SK-N-SH (cell line): Measurements from ENCODE around the gene NDUFAF8. TPM values are rescaled to one million over a fixed set of nuclear protein-coding genes. Genes with fewer than 3 reads are reported as not detected.

Experiments used
- CTCF ChIA-PET: fragments of 300-600, 350-600 bp; formaldehyde crosslinking; extraction: SDS; loops from one replicate; lab custom pipeline; 2021; lab: Yijun Ruan, JAX
- POLR2A ChIA-PET: fragments of 350-600 bp; sonication (Branson Sonifier 250); formaldehyde crosslinking; extraction: SDS; loops from one replicate; lab custom pipeline; 2020; ENCODE audit warnings: antibody characterized with exemption, inconsistent platforms; lab: Yijun Ruan, JAX
- DNase-seq: peaks from one replicate; pipeline ENCODE4 v3.0.0; 2012
- H2AFZ ChIP-seq: fragments of 200-600 bp; sonication (generic); 2 replicates; pipeline ENCODE4 v1.8.1; 2016; ENCODE audit warnings: antibody characterized with exemption, mild to moderate bottlenecking, low read depth
- H3F3A ChIP-seq: fragments of 200-600 bp; sonication (generic); replicated peaks from 2 replicates; pipeline ENCODE3; 2016; ENCODE audit warnings: antibody characterized with exemption, mild to moderate bottlenecking; ENCODE audit not compliant: insufficient read depth
- H3K27ac ChIP-seq, 2 experiments: fragments of 200-500 bp in 1 of 2; fragments of 200-600 bp in 1 of 2; sonication (Bioruptor generic) in 1 of 2; sonication (generic), shearing (Covaris generic) in 1 of 2; 2 replicates each; pipeline versions ENCODE4 v1.5.1 to v1.6.1; 2014 to 2016; ENCODE audit warnings: low read depth in 2 of 2, inconsistent platforms in 1 of 2, low read length in 1 of 2, mild to moderate bottlenecking in 1 of 2, mixed read lengths in 1 of 2
- H3K27me3 ChIP-seq: fragments of 200-600 bp; sonication (generic), shearing (Covaris generic); 2 replicates; pipeline ENCODE4 v1.6.1; 2016; ENCODE audit warnings: mixed run types; ENCODE audit not compliant: insufficient read depth
- H3K36me3 ChIP-seq, 2 experiments: fragments of 200-500 bp in 1 of 2; fragments of 200-600 bp in 1 of 2; sonication (Bioruptor generic) in 1 of 2; sonication (generic) in 1 of 2; replicated peaks in 1 of 2; 2 replicates each; pipeline versions ENCODE3 to v1.5.1; 2014 to 2016; ENCODE audit warnings: low read length in 1 of 2, mild to moderate bottlenecking in 1 of 2; ENCODE audit not compliant: insufficient read depth in 2 of 2, control insufficient read depth in 1 of 2
- H3K4me1 ChIP-seq, 2 experiments: fragments of 200-500 bp in 1 of 2; fragments of 200-600 bp in 1 of 2; sonication (Bioruptor generic) in 1 of 2; sonication (generic), shearing (Covaris generic) in 1 of 2; 2 replicates each; pipeline versions ENCODE4 v1.5.1 to v1.6.1; 2014 to 2016; ENCODE audit warnings: low read depth in 1 of 2, low read length in 1 of 2, mixed run types in 1 of 2; ENCODE audit not compliant: insufficient read depth in 2 of 2, control insufficient read depth in 1 of 2
- H3K4me2 ChIP-seq: fragments of 200-600 bp; sonication (generic), shearing (Covaris generic); 2 replicates; pipeline ENCODE4 v1.6.1; 2017; ENCODE audit warnings: mixed run types
- H3K4me3 ChIP-seq, 2 experiments: fragments of 200-500 bp in 1 of 2; fragments of 200-600 bp in 1 of 2; sonication (Bioruptor generic) in 1 of 2; sonication (generic), shearing (Covaris generic) in 1 of 2; 2 replicates each; pipeline versions ENCODE4 v1.5.1 to v1.8.1; 2014 to 2016; ENCODE audit warnings: low read depth in 2 of 2, inconsistent platforms in 1 of 2, low read length in 1 of 2, mild to moderate bottlenecking in 1 of 2, mixed read lengths in 1 of 2, moderate library complexity in 1 of 2
- H3K79me2 ChIP-seq: fragments of 200-600 bp; sonication (generic); 2 replicates; pipeline ENCODE4 v1.8.1; 2017; ENCODE audit warnings: mild to moderate bottlenecking; ENCODE audit not compliant: insufficient read depth
- H3K9ac ChIP-seq: fragments of 200-600 bp; sonication (generic); 2 replicates; pipeline ENCODE4 v1.6.1; 2017; ENCODE audit warnings: mixed run types
- H3K9me2 ChIP-seq: fragments of 200-600 bp; sonication (generic); 2 replicates; pipeline ENCODE4 v1.6.1; 2017; ENCODE audit warnings: mixed run types
- H3K9me3 ChIP-seq: fragments of 200-600 bp; sonication (generic); 2 replicates; pipeline ENCODE4 v1.6.1; 2017; ENCODE audit warnings: mixed run types, mild to moderate bottlenecking, moderate library complexity
- H4K20me1 ChIP-seq: fragments of 200-600 bp; sonication (generic); 2 replicates; pipeline ENCODE4 v1.6.1; 2017; ENCODE audit warnings: mild to moderate bottlenecking, mixed run types; ENCODE audit not compliant: insufficient read depth
- FOXM1 ChIP-seq: IDR thresholded peaks from 2 replicates; pipeline ENCODE4 v1.4.0; 2012; ENCODE audit warnings: low read depth, mild to moderate bottlenecking
- NFIC ChIP-seq: IDR thresholded peaks from 2 replicates; pipeline ENCODE4 v1.4.0; 2012; ENCODE audit warnings: borderline replicate concordance
- POLR2AphosphoS5 ChIP-seq: IDR thresholded peaks from 2 replicates; pipeline ENCODE4 v1.6.1; 2012; ENCODE audit warnings: low read depth, low read length
- RCOR1 ChIP-seq: fragments of 150-350 bp; IDR thresholded peaks from 2 replicates; pipeline ENCODE4 v1.6.1; 2017; ENCODE audit warnings: antibody characterized with exemption, low read length
- RXRA ChIP-seq: IDR thresholded peaks from 2 replicates; pipeline ENCODE4 v1.4.0; 2012; ENCODE audit warnings: low read depth, mild to moderate bottlenecking, borderline replicate concordance
- SMC3 ChIP-seq: IDR thresholded peaks from 2 replicates; pipeline ENCODE4 v1.6.1; 2012; ENCODE audit warnings: low read depth, low read length, improper control_type of control experiment
- YY1 ChIP-seq: IDR thresholded peaks from 2 replicates; pipeline ENCODE4 v1.4.0; 2012; ENCODE audit warnings: low read depth, mild to moderate bottlenecking
- whole genome bisulfite sequencing: methylation state at CpG from one replicate; pipeline ENCODE4 v1.1.6; 2017; ENCODE audit warnings: low lambda C conversion rate; 5-methylcytosine and 5-hydroxymethylcytosine counted together
- polyA plus RNA-seq, 3 experiments: library from polyadenylated mRNA; depleted of rRNA; stranded (reverse); fragments of >200 nt; gene quantifications; 2 replicates each; pipeline ENCODE4 v1.2.3, GENCODE V29; 2012
- TF ChIP-seq, protein P1 (sequence below): IDR thresholded peaks from 2 replicates; pipeline ENCODE4 v1.6.1; 2012; ENCODE audit warnings: mild to moderate bottlenecking, low read depth, low read length, moderate library complexity
- TF ChIP-seq, protein P2 (sequence below): IDR thresholded peaks from 2 replicates; pipeline ENCODE4; 2012

NDUFAF8 gene
- polyA plus RNA-seq, 1 of the 3 experiments (the other 2 are of a cell fraction): 229 TPM

- TF ChIP-seq, protein P1, sequence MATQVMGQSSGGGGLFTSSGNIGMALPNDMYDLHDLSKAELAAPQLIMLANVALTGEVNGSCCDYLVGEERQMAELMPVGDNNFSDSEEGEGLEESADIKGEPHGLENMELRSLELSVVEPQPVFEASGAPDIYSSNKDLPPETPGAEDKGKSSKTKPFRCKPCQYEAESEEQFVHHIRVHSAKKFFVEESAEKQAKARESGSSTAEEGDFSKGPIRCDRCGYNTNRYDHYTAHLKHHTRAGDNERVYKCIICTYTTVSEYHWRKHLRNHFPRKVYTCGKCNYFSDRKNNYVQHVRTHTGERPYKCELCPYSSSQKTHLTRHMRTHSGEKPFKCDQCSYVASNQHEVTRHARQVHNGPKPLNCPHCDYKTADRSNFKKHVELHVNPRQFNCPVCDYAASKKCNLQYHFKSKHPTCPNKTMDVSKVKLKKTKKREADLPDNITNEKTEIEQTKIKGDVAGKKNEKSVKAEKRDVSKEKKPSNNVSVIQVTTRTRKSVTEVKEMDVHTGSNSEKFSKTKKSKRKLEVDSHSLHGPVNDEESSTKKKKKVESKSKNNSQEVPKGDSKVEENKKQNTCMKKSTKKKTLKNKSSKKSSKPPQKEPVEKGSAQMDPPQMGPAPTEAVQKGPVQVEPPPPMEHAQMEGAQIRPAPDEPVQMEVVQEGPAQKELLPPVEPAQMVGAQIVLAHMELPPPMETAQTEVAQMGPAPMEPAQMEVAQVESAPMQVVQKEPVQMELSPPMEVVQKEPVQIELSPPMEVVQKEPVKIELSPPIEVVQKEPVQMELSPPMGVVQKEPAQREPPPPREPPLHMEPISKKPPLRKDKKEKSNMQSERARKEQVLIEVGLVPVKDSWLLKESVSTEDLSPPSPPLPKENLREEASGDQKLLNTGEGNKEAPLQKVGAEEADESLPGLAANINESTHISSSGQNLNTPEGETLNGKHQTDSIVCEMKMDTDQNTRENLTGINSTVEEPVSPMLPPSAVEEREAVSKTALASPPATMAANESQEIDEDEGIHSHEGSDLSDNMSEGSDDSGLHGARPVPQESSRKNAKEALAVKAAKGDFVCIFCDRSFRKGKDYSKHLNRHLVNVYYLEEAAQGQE: peak; percentile 74
These were observed 3.6 kb downstream of the NDUFAF8 start (continued) for GRCh38 chr17:81242421-81243332.

- no peak overlapping the region for H3K4me2 ChIP-seq
- no peaks in the 10 kb centered on the region for H3K9me3 ChIP-seq
- TF ChIP-seq SMC3 (no peak), YY1 (no peak), RCOR1 (no peak), FOXM1 (no peak), NFIC (no peak), RXRA (no peak), POLR2AphosphoS5 (peak; percentile 13; the same call in 1 of the 2 replicates)
- TF ChIP-seq, protein P2, sequence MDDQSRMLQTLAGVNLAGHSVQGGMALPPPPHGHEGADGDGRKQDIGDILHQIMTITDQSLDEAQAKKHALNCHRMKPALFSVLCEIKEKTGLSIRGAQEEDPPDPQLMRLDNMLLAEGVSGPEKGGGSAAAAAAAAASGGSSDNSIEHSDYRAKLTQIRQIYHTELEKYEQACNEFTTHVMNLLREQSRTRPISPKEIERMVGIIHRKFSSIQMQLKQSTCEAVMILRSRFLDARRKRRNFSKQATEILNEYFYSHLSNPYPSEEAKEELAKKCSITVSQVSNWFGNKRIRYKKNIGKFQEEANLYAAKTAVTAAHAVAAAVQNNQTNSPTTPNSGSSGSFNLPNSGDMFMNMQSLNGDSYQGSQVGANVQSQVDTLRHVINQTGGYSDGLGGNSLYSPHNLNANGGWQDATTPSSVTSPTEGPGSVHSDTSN: 0 out of 2 replicates have a peak, but pooled peaks have one; percentile 2
- no peak overlapping the region for H3K4me3 ChIP-seq
- 91% methylated on average over 10 of the region's 10 CpGs for whole genome bisulfite sequencing
- peaks cover 0 to 45% of the 10 kb centered on the region in 2 experiments; a peak in 1 of 4 replicates for H3K4me1 ChIP-seq
- peaks cover 5 to 40% of the 10 kb centered on the region in 2 experiments for H3K36me3 ChIP-seq
- no peaks in the 10 kb centered on the region for H3K9me2 ChIP-seq
- DNase-seq: no peak
- H3K27me3 ChIP-seq: no peaks in the 10 kb centered on the region
- peaks cover 4% of the 10 kb centered on the region for H3F3A ChIP-seq
- ChIA-PET POLR2A (no interaction called here), CTCF (interaction anchor here (1.5 to 12.8 kb wide), 3 partner anchors 12 to 142 kb away, joined by 3 to 133 read pairs (median 8); no protein-coding TSS in a partner anchor)
- H3K27ac ChIP-seq: no peak overlapping the region
- peaks cover 35% of the 10 kb centered on the region for H3K79me2 ChIP-seq
- H2AFZ ChIP-seq: no peak overlapping the region
- peaks cover 13% of the 10 kb centered on the region for H4K20me1 ChIP-seq
- H3K9ac ChIP-seq: no peak overlapping the region
These were observed 4.2 kb downstream of the NDUFAF8 start for GRCh38 chr17:81243333-81243664.
